H9 (cell line): ENCODE measurements around the gene DUSP7. TPM values are rescaled to one million over a fixed set of nuclear protein-coding genes. Genes with fewer than 3 reads are reported as not detected.

Experiments used
- DNase-seq: peaks from one replicate; pipeline ENCODE4 v3.0.0-alpha.2; 2017
- H2AFZ ChIP-seq: one replicate; pipeline ENCODE4 v1.6.1; 2013; ENCODE audit warnings: mild to moderate bottlenecking, low read length, control low read depth, moderate library complexity
- H2AK5ac ChIP-seq: 2 replicates; pipeline ENCODE4 v1.6.1; 2013; ENCODE audit warnings: low read length, control low read depth, mixed read lengths; ENCODE audit not compliant: insufficient read length
- H2BK120ac ChIP-seq: one replicate; pipeline ENCODE4 v1.6.1; 2013; ENCODE audit warnings: low read depth, mild to moderate bottlenecking, low read length, control low read depth, inconsistent platforms; ENCODE audit not compliant: poor library complexity, severe bottlenecking
- H2BK12ac ChIP-seq: 2 replicates; pipeline ENCODE4 v1.6.1; 2013; ENCODE audit warnings: low read length, control low read depth, mixed read lengths, low read depth; ENCODE audit not compliant: insufficient read length
- H2BK15ac ChIP-seq: 2 replicates; pipeline ENCODE4 v1.6.1; 2013; ENCODE audit warnings: low read depth, low read length, control low read depth
- H2BK20ac ChIP-seq: one replicate; pipeline ENCODE4 v1.6.1; 2013; ENCODE audit warnings: low read depth, mild to moderate bottlenecking, low read length, control low read depth, inconsistent platforms; ENCODE audit not compliant: poor library complexity, severe bottlenecking
- H2BK5ac ChIP-seq: 2 replicates; pipeline ENCODE4 v1.6.1; 2013; ENCODE audit warnings: low read length, control low read depth, mixed read lengths; ENCODE audit not compliant: insufficient read length
- H3K14ac ChIP-seq: 2 replicates; pipeline ENCODE4 v1.6.1; 2013; ENCODE audit warnings: low read length, control low read depth; ENCODE audit not compliant: insufficient read depth
- H3K18ac ChIP-seq: 2 replicates; pipeline ENCODE4 v1.6.1; 2013; ENCODE audit warnings: low read depth, mild to moderate bottlenecking, mixed read lengths, low read length, control low read depth; ENCODE audit not compliant: insufficient read length
- H3K23ac ChIP-seq: 2 replicates; pipeline ENCODE4 v1.6.1; 2013; ENCODE audit warnings: low read length, control low read depth, mixed read lengths, low read depth; ENCODE audit not compliant: insufficient read length
- H3K23me2 ChIP-seq: 2 replicates; pipeline ENCODE4 v1.6.1; 2013; ENCODE audit warnings: low read depth, mild to moderate bottlenecking, mixed read lengths, low read length, control low read depth; ENCODE audit not compliant: insufficient read length, poor library complexity, severe bottlenecking
- H3K27ac ChIP-seq: 2 replicates; pipeline ENCODE4 v1.5.1; 2013; ENCODE audit warnings: low read length, control low read depth, mixed read lengths, low read depth; ENCODE audit not compliant: insufficient read length
- H3K27me3 ChIP-seq: 2 replicates; pipeline ENCODE4 v1.6.1; 2013; ENCODE audit warnings: low read length, control low read depth, inconsistent platforms; ENCODE audit not compliant: insufficient read depth
- H3K4ac ChIP-seq: 2 replicates; pipeline ENCODE4 v1.6.1; 2013; ENCODE audit warnings: low read depth, mild to moderate bottlenecking, control low read depth, inconsistent platforms, low read length, moderate library complexity
- H3K4me1 ChIP-seq: 2 replicates; pipeline ENCODE4 v1.6.1; 2013; ENCODE audit warnings: low read length, control low read depth, inconsistent platforms; ENCODE audit not compliant: insufficient read depth
- H3K4me2 ChIP-seq: 2 replicates; pipeline ENCODE4 v1.6.1; 2013; ENCODE audit warnings: low read length, control low read depth, mixed read lengths; ENCODE audit not compliant: insufficient read length, insufficient read depth
- H3K56ac ChIP-seq: 2 replicates; pipeline ENCODE4 v1.6.1; 2013; ENCODE audit warnings: low read depth, mild to moderate bottlenecking, mixed read lengths, low read length, control low read depth; ENCODE audit not compliant: insufficient read length
- H3K79me1 ChIP-seq: 2 replicates; pipeline ENCODE4 v1.6.1; 2013; ENCODE audit warnings: low read depth, mild to moderate bottlenecking, moderate library complexity, low read length, control low read depth, inconsistent platforms; ENCODE audit not compliant: insufficient read depth, poor library complexity, severe bottlenecking
- H3K79me2 ChIP-seq: 2 replicates; pipeline ENCODE4 v1.6.1; 2013; ENCODE audit warnings: low read length, control low read depth, inconsistent platforms; ENCODE audit not compliant: insufficient read depth
- H3K9ac ChIP-seq: 2 replicates; pipeline ENCODE4 v1.6.1; 2013; ENCODE audit warnings: low read length, control low read depth, mixed read lengths; ENCODE audit not compliant: insufficient read length; ENCODE audit errors: extremely low read depth
- H3K9me3 ChIP-seq: one replicate; pipeline ENCODE4 v1.6.1; 2013; ENCODE audit warnings: low read depth, low read length, inconsistent platforms; ENCODE audit not compliant: control insufficient read depth
- H3T11ph ChIP-seq: one replicate; pipeline ENCODE4 v1.6.1; 2013; ENCODE audit warnings: mild to moderate bottlenecking, low read length, control low read depth, inconsistent platforms
- H4K20me1 ChIP-seq: one replicate; pipeline ENCODE4 v1.6.1; 2013; ENCODE audit not compliant: control insufficient read depth, insufficient read length, insufficient read depth
- H4K5ac ChIP-seq: 2 replicates; pipeline ENCODE4 v1.6.1; 2013; ENCODE audit warnings: low read depth, mild to moderate bottlenecking, mixed read lengths, low read length, control low read depth; ENCODE audit not compliant: insufficient read length
- H4K8ac ChIP-seq: replicated peaks from 2 replicates; pipeline ENCODE4 v1.6.1; 2013; ENCODE audit warnings: low read length, control low read depth, mixed read lengths, low read depth; ENCODE audit not compliant: insufficient read length
- H4K91ac ChIP-seq: 2 replicates; pipeline ENCODE4 v1.6.1; 2013; ENCODE audit warnings: low read depth, mild to moderate bottlenecking, moderate library complexity, mixed read lengths, low read length, control low read depth; ENCODE audit not compliant: insufficient read length
- H3K27ac Mint-ChIP-seq, 3 experiments: 2 replicates in 2 of 3; 3 replicates in 1 of 3; pipeline ENCODE4 v1.8.0; 2020 to 2021; ENCODE audit warnings: mixed read lengths in 3 of 3, mild to moderate bottlenecking in 1 of 3, moderate library complexity in 1 of 3
- H3K27me3 Mint-ChIP-seq: 2 replicates; pipeline ENCODE4 v1.8.0; 2021; ENCODE audit warnings: low read depth, mild to moderate bottlenecking, moderate library complexity, mixed read lengths
- H3K36me3 Mint-ChIP-seq, 3 experiments: 2 replicates in 2 of 3; 3 replicates in 1 of 3; pipeline ENCODE4 v1.8.0; 2020 to 2021; ENCODE audit warnings: low read depth in 3 of 3, mixed read lengths in 3 of 3; ENCODE audit not compliant: insufficient read depth in 1 of 3
- H3K4me1 Mint-ChIP-seq, 2 experiments: 2 replicates each; pipeline ENCODE4 v1.8.0; 2020; ENCODE audit warnings: mixed read lengths in 2 of 2
- H3K4me3 Mint-ChIP-seq, 2 experiments: 2 replicates in 1 of 2; 3 replicates in 1 of 2; pipeline ENCODE4 v1.8.0; 2020 to 2021; ENCODE audit warnings: mild to moderate bottlenecking in 2 of 2, mixed read lengths in 2 of 2, moderate library complexity in 1 of 2
- H3K9me3 Mint-ChIP-seq, 2 experiments: 2 replicates in 1 of 2; 3 replicates in 1 of 2; pipeline ENCODE4 v1.8.0; 2020; ENCODE audit warnings: mild to moderate bottlenecking in 2 of 2, mixed read lengths in 2 of 2, moderate library complexity in 1 of 2
- CTCF ChIP-seq: fragments of 200-600 bp; sonication (generic); conservative IDR thresholded peaks from 3 replicates; pipeline ENCODE4 v1.8.0; 2021; ENCODE audit warnings: antibody characterized with exemption, mild to moderate bottlenecking
- WGBS: extraction: QIAGEN DNeasy Blood & Tissue Kit; methylation state at CpG from one replicate; pipeline ENCODE4 v1.1.7; 2013; ENCODE audit warnings: missing lambda C conversion rate, low lambda C conversion rate, mixed read lengths; ENCODE audit not compliant: insufficient read length; ENCODE audit errors: extremely low coverage; 5-methylcytosine and 5-hydroxymethylcytosine counted together
- total RNA-seq: library from RNA; stranded (reverse); gene quantifications from 2 replicates; pipeline ENCODE4 v1.2.1, GENCODE V29; 2021

Gene DUSP7
- total RNA-seq, 1 experiment from 2014 or later: 24.0 TPM

GRCh38 chr3:52095990-52096775 lies 39.8 kb upstream of the DUSP7 start:
- Histone ChIP-seq H2BK15ac (no peak overlapping the region), H3K23me2 (no peaks in the 10 kb centered on the region), H3K79me1 (no peaks in the 10 kb centered on the region), H4K20me1 (no peaks in the 10 kb centered on the region), H3K4me2 (no peak overlapping the region), H2BK20ac (no peak overlapping the region), H3K4ac (no peak overlapping the region), H3K9me3 (no peaks in the 10 kb centered on the region), H4K8ac (no peak overlapping the region), H3K27me3 (no peaks in the 10 kb centered on the region), H4K91ac (no peak overlapping the region), H4K5ac (no peak overlapping the region), H3K79me2 (no peaks in the 10 kb centered on the region), H3T11ph (no peak overlapping the region), H2BK5ac (no peak overlapping the region), H3K23ac (no peak overlapping the region), H3K9ac (no peak overlapping the region), H2AK5ac (no peak overlapping the region), H3K27ac (no peak overlapping the region), H3K56ac (no peak overlapping the region), H2BK120ac (no peak overlapping the region), H3K14ac (no peak overlapping the region), H3K18ac (no peak overlapping the region), H2BK12ac (no peak overlapping the region), H3K4me1 (no peaks in the 10 kb centered on the region), H2AFZ (no peak overlapping the region)
- H3K27ac Mint-ChIP-seq: peak overlapping the region in 1 of 3 experiments; percentile 65; a peak in 2 of 7 replicates
- peaks cover 6 to 7% of the 10 kb centered on the region in 2 experiments; a peak in 3 of 4 replicates for H3K4me1 Mint-ChIP-seq
- WGBS: no CpG with 5 or more reads among the region's 8 CpGs
- H3K9me3 Mint-ChIP-seq: 0 out of 5 replicates have a peak, but pooled peaks cover 0 to under 1% of the 10 kb centered on the region in 2 experiments
- H3K36me3 Mint-ChIP-seq: peaks cover 11 to 39% (median 34%) of the 10 kb centered on the region in 3 experiments; a peak in 6 of 7 replicates
- H3K27me3 Mint-ChIP-seq: no peaks in the 10 kb centered on the region
- H3K4me3 Mint-ChIP-seq: no peak overlapping the region
- no peak for TF ChIP-seq CTCF
- no peak for DNase-seq
